ENCODE data around the gene LRRC27.

The LRRC27 gene

DNA sequence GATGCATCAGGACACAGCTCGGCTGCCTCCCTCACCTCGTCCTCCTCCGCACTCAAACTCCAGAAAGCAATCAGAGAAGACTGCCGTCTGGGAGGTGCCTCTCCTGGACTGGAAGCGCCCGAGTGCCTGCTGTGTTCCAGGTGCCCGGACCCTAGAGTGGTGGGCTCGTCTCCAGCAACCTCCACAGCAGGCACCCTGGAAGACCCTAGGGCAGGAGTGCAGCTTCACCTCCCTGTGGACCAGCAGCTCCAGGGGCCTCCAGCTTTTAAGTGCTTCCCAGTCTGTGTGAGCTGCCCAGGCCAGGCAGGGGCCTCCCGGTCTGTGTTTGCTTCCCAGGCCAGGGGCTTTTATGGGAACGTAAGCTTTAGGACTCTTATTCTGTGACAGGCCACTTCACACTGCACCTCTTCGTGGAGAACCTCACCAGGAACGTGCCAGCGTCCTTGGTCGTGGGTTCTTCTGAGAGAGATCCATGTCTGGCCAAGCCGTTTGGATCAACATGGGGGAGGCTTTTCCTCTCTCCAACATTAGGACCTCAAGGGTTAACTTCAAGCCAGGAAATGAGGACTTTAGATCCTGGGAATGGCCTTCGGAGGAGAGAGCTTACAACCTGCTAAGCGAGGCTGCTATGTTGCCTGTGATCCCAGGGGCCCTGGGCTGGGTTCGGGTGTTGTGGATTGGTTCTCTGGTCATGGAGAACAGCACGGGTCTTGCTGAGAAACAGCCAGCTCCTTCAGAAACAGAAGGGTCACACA lies 59.1 kb downstream of the LRRC27 start:
- no peak for DNase-seq (ENCODE audit: low read depth in 2 of 2)

DNA sequence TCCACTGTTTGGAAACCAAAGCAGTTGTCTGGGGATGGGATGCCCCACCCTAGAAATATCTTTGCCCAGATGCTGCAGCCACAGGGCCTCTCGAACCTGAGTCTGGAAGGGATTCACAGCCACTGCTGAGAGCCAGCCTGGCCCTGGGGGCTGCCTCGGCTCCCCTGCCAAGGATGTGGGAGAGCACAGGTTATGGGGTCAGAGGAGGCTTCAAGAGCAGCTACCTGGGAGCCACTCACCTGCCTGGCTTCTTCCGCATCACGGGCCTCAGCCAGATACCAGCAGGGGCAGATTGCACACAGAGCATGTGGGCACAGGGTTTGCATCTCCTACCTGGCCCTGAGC lies 59.7 kb downstream of the LRRC27 start:
- DNase-seq (ENCODE audit: low read depth in 2 of 2), result no peak

DNA sequence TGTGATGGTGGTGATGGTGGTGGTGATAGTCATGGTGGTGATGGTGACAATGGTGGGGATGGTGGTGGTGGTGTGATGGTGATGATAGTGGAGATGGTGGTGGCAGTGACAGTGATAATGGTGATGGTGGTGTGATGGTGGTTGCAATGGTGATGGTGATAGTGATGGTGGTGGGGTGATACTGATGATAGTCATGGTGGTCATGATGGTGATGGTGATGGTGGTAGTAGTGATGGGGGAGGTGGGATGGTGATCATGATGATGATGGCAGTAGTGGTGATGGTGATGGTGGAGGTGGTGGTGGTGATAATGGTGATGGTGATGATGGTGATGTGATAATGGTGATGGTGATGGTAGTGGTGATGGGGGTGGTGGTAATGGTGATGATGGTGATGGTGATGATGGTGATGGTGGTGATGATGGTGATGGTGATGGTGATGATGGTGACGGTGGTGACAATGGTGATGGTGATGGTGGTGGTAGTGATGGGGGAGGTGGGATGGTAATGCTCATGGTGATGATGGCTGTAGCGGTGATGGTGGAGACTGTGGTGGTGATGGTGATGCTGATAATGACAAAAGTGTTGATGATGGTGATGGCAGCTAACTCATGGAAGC lies 60.3 kb downstream of the LRRC27 start:
- DNase-seq (ENCODE audit: low read depth in 2 of 2), result no peak

DNA sequence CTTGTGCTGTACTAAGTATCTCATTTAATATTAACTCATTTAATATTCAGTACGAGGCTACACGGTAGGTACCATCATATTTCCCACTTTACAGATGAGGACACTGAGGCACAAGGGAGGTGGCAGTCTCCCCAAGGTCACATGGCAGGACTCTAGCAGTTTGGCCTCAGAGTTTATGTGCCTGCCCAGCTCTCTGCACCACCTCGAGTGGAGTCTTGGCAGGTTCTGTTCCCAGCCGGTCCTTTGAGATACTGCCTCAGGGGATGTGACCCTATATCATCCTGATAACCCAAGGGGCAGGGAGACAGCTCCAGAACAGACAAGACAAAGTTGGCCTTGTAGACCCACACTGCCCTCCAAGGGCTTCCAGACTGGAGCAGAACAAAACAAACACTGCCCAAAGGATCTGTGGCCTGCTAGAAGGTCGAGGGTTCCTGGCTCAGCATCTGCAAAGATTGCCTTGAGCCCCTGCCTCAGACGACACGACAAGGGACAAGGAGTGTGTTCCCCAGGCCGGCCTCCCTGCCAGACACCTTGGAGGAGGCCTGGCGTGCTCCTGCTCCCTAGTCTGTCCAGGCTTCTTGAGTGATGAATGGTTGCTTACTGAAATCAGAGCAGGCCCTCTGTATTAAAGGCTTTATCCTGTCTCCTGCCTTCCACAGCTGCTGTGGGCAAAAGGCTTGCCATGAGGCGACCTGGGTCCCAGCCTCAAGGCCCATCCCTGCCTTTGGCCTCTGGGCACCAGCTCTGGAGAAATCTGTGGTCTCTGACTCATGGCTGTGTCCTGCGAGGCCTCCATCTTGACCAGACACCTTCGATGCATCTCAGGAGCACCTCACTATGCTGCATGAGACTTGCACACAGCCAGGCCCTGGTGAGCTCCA lies 61.1 kb downstream of the LRRC27 start:
- DNase-seq (ENCODE audit: low read depth in 2 of 2), result no peak

DNA sequence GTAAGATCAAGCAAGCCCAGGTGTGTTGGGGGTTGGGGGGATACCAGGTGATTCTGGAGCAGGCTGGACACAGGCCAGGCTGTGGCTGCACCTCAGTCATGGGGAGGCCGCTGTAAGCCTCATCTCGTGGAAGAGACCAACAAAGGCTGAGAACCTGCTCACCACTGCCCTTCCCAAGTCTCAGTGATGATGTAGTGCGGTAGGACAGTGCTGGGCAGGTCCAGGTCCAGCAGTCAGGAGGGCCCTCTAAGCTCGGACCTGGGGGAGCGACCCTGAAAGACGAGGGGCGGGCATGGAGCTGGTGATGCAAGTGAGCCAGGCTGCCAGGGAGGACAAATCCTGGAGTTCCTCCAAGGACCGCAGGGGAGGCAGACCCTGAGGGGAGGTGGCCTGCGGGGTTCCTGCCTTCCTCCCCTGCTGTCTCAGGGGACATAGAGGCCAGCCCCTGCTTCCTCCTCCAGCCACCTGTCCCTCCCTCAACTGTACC lies 61.7 kb downstream of the LRRC27 start:
- no peak for DNase-seq (ENCODE audit: low read depth in 2 of 2)

DNA sequence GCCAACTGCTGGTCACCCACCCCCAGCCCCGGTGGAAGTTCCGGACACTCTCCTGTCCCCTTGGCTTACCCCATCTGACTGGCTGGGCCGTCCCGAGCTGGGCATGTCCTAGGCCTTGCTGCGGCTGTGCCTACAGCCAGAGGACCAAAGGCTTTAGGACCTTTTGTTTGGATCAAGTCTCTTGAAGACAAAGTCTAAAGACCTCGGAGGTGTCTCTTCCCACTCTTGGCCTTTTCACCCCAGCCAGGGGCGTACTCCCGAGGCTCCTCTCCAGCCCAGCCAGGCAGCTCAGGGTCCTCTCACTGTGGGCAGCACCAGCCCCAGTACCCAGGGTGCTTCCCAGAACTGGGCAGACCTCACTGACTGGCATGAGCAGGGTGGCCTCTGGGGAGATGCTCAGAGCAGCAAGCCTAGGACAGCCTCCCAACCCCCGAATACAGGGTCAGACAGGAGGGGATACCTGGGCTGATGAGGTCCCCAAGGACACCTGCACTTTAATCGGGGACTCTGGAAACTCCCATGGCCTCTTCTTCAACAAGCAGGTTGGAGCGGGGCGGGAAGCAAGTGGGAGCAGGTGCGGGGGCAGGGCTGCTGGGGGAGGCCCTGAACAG lies 62.3 kb downstream of the LRRC27 start:
- DNase-seq (ENCODE audit: low read depth in 2 of 2), result no peak

DNA sequence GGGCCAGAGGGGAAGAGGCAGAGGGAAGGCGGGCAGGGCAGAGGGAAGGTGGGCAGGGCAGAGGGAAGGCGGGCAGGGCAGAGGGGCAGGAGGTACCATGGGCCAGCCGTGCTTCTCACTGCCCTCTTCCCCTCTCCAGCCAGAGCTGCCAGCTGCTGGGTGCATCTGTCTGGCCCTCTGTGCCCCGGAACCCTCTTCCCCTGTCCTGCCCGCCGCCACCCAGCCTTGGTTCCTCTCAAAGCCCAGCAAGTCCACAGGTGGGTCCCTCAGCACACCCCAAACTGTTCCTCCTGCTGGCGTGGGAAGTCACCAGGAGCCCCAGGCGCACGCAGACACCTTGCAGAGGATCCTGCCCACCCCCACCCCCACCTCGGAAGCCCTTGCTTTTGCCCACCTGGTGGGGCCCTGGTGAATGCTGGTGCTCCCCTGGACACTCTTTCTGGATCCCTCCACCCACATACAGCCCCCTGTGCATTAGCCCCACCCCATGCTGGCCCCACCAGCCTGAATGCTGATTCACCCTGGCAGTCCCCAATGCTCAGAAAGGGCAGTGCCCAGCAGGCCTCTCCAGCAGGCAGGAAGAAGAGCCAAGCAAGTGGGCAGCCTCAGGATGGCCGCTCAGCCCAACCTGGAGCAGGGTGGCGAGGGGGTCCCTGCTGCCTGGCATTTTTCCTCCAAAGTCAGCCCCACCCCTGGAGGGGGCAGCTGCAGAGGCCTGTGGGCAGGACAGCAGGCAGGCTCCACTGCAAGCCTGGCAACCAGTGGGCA lies 63.1 kb downstream of the LRRC27 start:
- no peak for DNase-seq (ENCODE audit: low read depth in 2 of 2)

DNA sequence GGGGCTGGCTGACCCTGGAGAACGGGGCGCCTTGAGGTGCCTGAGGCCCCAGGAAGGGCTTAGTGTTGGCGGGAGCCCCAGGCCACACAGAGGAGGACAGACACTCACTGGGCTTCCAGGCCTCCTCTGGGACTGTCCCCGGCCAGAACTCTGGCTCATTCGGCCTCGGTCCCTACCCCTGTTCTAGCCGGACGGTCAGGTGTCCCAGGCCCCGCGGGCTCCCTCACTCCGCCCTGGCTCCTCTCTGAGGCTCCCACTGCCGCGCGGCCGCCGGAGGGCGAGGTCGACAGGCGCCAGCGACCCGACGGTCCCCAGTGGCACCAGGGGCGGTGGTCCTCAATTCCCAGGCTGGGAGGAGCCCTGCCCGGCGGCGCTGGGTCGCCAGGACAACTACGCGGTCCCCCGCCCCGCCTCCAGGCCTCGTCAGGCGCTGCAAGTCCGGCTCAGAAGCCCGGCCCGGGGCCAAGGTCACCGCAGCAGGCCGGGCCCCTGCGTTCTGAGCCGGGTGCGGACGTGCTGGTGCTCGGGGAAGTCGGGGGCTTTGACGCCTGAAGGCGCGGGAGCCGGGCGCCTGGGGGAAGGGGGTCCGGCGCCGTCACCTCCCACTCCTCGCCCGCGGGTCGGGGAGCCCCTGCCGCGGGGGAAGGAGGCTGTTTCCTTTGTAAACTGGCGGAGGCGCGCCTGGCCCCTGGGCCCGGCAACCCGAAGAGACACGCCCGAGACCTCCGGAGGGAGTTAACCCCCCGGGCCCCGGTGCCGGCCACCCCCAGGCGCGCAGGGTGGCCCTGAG lies 63.9 kb downstream of the LRRC27 start:
- no peak for DNase-seq (ENCODE audit: low read depth in 2 of 2)

DNA sequence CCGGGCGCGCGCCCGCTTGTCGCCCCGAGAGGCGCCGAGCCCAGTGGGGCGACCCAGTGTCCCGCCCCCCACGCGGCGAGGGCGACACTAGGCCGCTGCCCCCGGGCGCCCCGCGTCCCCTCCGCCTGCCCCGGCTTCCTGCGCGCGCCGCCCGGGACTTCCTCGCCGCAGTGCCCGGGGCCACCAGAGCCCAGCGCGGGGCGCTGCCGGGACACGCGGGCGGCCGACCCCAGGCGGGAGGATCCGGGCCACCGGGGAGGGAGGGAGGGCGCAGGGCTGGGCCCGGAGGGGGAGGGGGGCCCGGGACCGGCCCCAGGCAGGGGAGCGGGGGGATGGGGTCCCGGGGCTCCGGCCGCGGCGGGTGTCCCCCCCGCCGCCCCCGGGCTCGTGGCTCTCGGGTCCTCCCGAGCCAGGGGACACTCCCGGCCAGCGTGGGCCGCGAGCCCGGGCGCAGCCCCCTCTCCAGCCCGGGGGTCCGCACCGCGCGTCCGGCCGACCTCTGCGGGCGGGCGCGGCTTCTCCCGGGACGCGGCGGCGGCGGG lies 64.6 kb downstream of the LRRC27 start:
- peak; percentile 23 to 36 for DNase-seq (ENCODE audit: low read depth in 2 of 2)

DNA sequence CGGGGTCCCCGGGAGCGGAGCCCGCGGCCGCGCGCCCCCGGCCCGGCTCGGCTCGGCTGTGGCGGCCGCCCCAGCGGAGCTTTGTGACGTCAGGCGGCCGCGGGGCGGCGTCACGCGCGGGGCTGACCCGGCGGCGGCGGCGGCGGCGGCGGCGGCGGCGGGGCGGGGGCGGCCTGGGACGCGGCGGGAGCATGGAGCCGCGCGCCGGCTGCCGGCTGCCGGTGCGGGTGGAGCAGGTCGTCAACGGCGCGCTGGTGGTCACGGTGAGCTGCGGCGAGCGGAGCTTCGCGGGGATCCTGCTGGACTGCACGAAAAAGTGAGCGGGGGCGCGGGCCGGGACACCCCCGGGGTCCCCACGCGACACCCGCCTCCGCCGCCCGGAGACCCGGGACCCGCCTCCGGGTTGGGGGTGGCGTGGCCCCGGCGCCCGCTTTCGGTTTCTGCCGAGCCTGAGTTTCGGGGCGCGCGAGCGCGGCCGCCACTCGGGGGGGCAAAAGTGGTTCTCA lies 65.1 kb downstream of the LRRC27 start, which contains the start of gene PWWP2B:
TSS of gene PWWP2B (plus strand) at position 165 of the 506 bp plus-strand sequence. CDS start at position 192, 27 bp downstream.
- peak in 1 of 2 donors; percentile 32 for DNase-seq (ENCODE audit: low read depth in 2 of 2)

DNA sequence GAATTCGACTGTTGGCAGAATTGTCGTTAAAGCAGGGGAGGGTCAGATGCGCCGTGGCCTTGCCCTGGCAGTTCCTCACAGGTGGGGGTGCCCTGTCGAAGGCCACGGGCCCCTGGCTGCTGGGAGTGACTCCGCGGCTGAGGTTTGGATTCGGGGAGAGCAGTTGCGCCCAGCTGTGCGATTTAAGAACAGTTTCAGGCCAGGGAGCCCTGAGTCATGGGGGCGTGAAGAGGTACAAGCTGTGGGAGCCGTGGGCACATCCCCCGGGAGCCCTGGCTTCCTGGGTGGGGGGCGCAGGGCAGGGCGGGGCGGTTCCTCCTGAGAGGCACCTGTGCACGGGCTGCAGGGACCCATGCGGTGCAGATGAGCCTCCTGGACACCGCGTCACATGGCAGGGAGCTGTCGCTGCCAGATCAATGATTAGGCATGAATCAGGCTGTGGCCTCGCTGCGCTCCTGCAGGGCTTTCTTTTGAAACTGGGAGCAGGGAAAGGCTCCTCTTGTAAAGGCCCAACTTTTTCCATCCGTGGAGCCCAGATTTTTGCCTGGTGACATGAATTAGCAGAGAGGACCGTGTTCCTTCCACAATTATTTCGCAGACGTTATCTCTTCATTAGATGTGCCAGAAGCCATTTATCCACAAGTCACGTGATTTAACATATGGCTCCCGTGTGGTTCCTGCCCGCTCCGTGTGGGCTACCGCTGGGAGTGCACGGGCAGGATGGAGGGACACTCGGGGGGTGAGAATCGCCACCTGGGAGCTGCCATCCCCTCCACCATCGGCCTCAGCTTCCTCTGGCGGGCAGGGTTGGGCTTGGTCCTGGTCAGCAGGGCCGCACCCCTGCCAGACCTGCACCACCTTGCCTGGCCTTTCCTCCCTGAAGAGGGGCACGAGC lies 65.9 kb downstream of the LRRC27 start:
- peak in 1 of 2 donors; percentile 28 for DNase-seq (ENCODE audit: low read depth in 2 of 2)

DNA sequence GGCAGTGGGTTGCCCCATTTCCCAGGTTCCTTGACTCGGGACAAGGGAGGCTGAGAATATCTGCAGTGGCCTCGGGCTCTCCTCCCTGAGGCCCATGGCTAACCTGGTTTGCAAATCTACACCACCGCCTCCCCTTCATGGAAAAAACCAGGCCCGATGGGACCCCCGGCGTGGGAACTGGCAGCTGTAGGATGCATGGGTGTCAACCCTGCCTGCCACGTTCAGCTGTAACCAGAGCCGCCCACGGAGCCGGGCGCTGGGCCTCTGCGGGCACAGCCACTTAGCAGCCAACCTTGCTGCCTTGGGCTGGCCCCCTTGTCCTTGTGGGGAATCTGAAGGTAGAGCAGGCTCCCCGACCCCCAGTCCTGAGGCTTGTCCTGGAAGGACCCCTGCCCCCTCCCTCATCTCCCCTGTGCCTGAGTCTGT lies 66.6 kb downstream of the LRRC27 start:
- no peak for DNase-seq (ENCODE audit: low read depth in 2 of 2)

DNA sequence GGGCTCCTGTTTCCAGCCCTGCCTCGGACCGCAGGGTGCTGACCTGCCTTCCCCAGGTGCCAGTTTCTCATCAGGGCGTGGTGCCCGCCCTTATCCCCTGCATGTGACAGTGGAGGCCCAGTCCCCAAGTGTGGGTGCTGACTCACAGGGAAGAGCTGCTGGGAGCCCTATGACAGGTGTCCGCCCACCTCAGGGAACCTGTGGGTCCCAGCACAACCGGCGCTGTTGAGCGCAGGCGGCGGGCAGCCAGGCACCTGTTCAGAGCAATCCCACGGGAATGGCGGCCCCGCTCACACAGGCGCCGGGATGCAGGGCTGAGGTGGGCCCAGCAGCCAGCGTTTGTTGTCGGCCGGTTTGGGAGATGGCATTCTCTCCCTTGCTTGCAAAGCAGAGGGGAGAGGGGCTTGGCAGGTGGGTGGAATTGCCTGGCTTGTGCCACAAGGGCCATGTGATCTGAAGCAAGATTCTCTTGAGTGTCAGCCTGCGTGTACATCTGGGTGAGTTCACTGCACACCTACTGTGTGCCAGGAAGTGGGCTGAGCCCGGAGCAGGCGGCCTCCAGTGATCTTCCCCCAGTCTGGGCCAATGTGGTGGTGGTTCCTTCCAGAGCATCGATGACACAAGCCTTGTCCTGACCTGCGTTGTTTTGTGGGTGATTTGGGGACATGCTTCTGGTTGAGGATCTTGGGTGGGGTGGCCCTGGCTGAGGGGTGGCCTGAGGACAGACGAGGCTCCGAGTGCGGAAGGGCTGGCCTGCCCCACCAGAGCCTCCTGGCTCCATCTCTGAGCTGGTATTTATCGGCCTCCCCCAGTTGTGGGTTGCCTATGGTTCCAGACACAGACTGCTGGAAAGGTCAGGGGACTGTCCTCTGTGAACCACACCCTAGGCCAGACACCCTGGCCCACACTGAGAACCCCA lies 67.4 kb downstream of the LRRC27 start:
- DNase-seq (ENCODE audit: low read depth in 2 of 2), result no peak

DNA sequence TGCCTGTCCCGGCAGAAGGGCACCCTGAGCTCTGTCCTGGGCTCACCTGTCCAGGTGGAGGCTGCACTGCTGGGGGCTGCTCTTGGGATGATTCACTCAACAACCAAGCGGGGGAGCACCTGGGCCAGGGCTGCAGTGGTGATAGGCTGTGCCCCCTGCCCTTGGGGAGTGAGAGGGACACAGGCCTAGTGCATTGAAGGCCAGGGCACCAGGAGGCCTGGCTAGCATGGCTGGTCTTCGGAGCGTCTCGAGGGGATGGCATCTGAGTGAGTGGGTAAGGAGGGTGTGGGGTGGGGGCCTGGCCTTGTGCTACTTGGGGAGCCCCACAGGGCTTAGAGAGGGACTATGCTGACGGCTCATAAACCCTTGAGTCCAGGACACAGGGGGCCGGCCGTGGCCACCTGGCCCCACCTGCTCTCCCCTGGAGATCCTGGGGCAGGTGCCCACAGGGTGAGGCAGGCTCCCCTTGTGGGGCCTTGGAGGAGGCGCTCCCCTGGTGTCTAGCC lies 68.1 kb downstream of the LRRC27 start:
- DNase-seq (ENCODE audit: low read depth in 2 of 2), result no peak

DNA sequence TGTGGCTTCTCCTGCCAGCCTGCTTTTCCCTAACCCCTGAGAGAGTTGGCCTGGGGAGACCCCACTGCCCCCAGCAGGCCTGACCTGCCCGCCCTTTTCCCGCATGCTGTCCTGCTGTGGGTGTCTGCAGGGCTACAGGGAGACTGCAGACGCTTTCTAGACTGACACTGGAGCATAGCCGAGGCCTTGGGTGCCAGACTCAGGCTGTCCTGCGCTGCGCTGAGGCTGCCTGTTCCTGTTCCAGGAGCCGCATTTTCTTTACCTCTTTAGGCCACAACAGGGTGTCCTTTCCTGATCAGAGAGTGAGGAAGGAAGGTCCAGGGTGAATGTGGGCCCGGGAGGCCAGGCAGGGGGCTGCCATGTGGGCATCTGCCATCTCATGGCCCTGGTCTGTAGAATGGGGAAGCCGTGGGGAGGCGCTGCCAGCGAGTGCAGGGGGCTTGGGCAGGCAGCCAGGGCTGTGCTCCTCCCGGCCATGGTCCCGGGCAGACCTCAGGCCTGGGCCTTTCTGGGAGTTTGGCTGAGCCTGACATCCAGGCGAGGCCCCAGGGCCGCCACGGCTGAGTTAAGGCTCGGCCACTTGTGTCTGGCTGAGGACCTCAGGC lies 68.7 kb downstream of the LRRC27 start:
- DNase-seq (ENCODE audit: low read depth in 2 of 2), result no peak

DNA sequence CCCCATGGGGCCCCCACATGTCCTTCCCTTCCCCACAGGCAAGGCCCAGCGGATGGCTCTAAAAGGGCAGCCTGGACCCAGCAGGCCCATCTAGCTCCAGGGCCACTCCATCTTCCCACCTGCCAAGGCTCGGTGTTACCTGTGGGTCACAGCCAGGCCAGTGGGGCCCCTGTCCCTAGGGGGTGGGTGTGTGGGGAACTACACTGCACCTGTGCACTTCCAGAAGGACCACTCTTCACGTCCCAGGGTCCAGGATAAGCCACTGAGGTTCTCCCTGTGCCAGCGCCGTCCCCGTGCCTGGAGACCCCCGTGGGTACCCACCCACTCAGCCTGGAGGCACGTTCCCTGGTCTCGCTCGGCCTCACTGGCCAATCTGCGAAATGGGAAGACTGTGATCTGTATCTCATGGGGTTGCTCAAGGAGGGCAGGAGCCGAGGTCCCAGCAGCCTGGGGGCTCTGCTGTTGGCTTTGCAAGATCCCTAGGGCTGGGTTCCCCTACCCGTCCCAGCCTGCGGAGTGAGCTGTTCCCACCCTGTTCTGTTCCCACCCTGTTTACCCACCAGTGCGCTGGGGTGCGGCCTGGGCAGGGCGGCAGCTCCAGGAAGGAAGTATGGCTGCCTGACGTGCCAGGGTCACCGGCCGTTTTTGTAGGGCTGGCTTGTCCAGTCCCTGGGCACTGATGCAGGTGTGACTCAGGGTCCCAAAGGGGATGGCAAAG lies 69.6 kb downstream of the LRRC27 start:
- DNase-seq (ENCODE audit: low read depth in 2 of 2), result no peak
